Right atrium auricular region (tissue), 2 donors: ENCODE measurements around the gene L3MBTL4. TPM values are rescaled to one million over a fixed set of nuclear protein-coding genes. Genes with fewer than 3 reads are reported as not detected.

ENCODE experiments used
- DNase-seq: peaks from one replicate; pipeline ENCODE4 v3.0.0-alpha.2; 2019; ENCODE audit warnings: low spot score
- H3K27ac ChIP-seq, 2 donors: fragments of 200-600 bp; sonication (generic); 1 replicate in 1 of 2; 2 replicates in 1 of 2; pipeline ENCODE4 v1.5.1; 2016 to 2019
- H3K27me3 ChIP-seq, 2 donors: fragments of 200-600 bp; sonication (generic); one replicate each; pipeline versions ENCODE4 v1.5.1 to v1.6.0; 2017 to 2019
- H3K36me3 ChIP-seq: fragments of 200-600 bp; sonication (generic); one replicate; pipeline ENCODE4 v1.5.1; 2016
- H3K4me1 ChIP-seq, 2 donors: fragments of 200-600 bp; sonication (generic); one replicate each; pipeline versions ENCODE4 v1.5.1 to v1.6.0; 2017 to 2019
- H3K4me3 ChIP-seq, 2 donors: fragments of 200-600 bp; sonication (generic); 1 replicate in 1 of 2; 2 replicates in 1 of 2; pipeline ENCODE4 v1.5.1; 2017 to 2019; ENCODE audit warnings: mild to moderate bottlenecking in 1 of 2, moderate library complexity in 1 of 2
- H3K9me3 ChIP-seq, 2 donors: fragments of 200-600 bp; sonication (generic); one replicate each; pipeline ENCODE4 v1.5.1; 2019
- CTCF ChIP-seq, 2 donors: fragments of 200-600 bp; sonication (generic); IDR thresholded peaks; one replicate each; pipeline ENCODE4 v1.5.1; 2019; ENCODE audit warnings: antibody characterized with exemption in 2 of 2
- total RNA-seq, 2 donors: library from RNA; depleted of rRNA; stranded (reverse); fragments of >200 nt; gene quantifications; one replicate each; pipeline ENCODE4 v1.1.0, GENCODE V29; 2016

Gene L3MBTL4
- total RNA-seq, 2 donors from 2014 or later, result 6.6 to 10.5 TPM

GRCh38 chr18:6405237-6406074 lies 9.3 kb downstream of the L3MBTL4 start:
- no peak for DNase-seq
- H3K4me3 ChIP-seq, result no peak overlapping the region
- no peak for TF ChIP-seq CTCF (IDR thresholded peaks at IDR 0.05)
- no peaks in the 10 kb centered on the region for H3K27me3 ChIP-seq
- H3K4me1 ChIP-seq, result peaks cover 0 to 6% of the 10 kb centered on the region in 2 donors
- no peak overlapping the region for H3K27ac ChIP-seq
- no peaks in the 10 kb centered on the region for H3K9me3 ChIP-seq
- no peaks in the 10 kb centered on the region for H3K36me3 ChIP-seq

GRCh38 chr18:6404834-6405233 lies 9.9 kb downstream of the L3MBTL4 start:
- H3K9me3 ChIP-seq, result no peaks in the 10 kb centered on the region
- H3K27me3 ChIP-seq, result no peaks in the 10 kb centered on the region
- no peaks in the 10 kb centered on the region for H3K36me3 ChIP-seq
- peaks cover 0 to 6% of the 10 kb centered on the region in 2 donors for H3K4me1 ChIP-seq
- no peak for DNase-seq
- no peak overlapping the region for H3K4me3 ChIP-seq
- TF ChIP-seq CTCF (IDR thresholded peaks at IDR 0.05), result no peak
- H3K27ac ChIP-seq, result no peak overlapping the region

GRCh38 chr18:6401687-6402086 lies 13.0 kb downstream of the L3MBTL4 start:
- TF ChIP-seq CTCF (IDR thresholded peaks at IDR 0.05), result peak in 1 of 2 donors; percentile 42
- DNase-seq, result no peak
- Histone ChIP-seq H3K27ac (no peak overlapping the region), H3K27me3 (no peaks in the 10 kb centered on the region), H3K36me3 (no peaks in the 10 kb centered on the region), H3K4me1 (peaks cover 0 to 6% of the 10 kb centered on the region in 2 donors), H3K9me3 (no peaks in the 10 kb centered on the region), H3K4me3 (no peak overlapping the region)

GRCh38 chr18:6399776-6400175 lies 14.9 kb downstream of the L3MBTL4 start:
- Histone ChIP-seq H3K4me3 (no peak overlapping the region), H3K36me3 (no peaks in the 10 kb centered on the region), H3K9me3 (no peaks in the 10 kb centered on the region), H3K27ac (no peak overlapping the region), H3K4me1 (no peaks in the 10 kb centered on the region), H3K27me3 (no peaks in the 10 kb centered on the region)
- no peak for DNase-seq
- TF ChIP-seq CTCF (IDR thresholded peaks at IDR 0.05), result no peak

GRCh38 chr18:6397931-6398566 lies 16.7 kb downstream of the L3MBTL4 start:
- Histone ChIP-seq H3K36me3 (no peaks in the 10 kb centered on the region), H3K4me3 (no peak overlapping the region), H3K9me3 (no peaks in the 10 kb centered on the region), H3K27me3 (no peaks in the 10 kb centered on the region), H3K27ac (no peak overlapping the region), H3K4me1 (no peaks in the 10 kb centered on the region)
- no peak for TF ChIP-seq CTCF (IDR thresholded peaks at IDR 0.05)
- no peak for DNase-seq
